GM18499 (cell line): Measurements from ENCODE around the gene SRRM2.

Source experiments
- ATAC-seq: cut with Tn5 transposase; IDR thresholded peaks from one replicate; pipeline ENCODE4 v1.9.1; 2021; ENCODE audit warnings: moderate number of reproducible peaks; ENCODE audit not compliant: insufficient read depth, unreplicated experiment

The SRRM2 gene

DNA sequence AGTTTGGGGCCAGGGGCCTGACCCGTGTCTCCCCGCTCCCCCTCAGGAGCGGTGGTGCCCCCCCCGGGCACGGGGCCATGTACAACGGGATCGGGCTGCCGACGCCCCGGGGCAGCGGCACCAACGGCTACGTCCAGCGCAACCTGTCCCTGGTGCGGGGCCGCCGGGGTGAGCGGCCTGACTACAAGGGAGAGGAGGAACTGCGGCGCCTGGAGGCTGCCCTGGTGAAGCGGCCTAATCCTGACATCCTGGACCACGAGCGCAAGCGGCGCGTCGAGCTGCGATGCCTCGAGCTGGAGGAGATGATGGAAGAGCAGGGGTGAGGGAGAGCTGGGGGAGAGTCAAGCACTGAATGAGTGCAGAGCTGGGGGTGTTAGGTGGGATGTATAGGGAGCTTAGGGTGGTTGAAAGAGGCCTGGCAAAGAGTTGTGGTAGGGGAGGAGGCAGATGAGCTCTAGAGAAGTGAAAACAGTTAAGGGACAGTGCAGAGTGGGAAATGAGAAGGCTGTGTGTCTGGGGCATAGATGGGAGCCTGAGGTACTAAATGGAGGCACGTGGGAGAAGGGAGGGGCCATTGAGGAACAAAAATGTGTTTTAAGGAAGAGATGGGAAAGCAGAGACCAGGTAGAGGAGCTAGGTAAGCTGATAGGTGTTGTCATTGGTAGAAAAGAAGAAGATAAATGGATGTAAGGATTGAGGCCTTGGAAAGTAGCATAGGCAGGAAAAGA lies 4.0 kb downstream of the SRRM2 start:
- ATAC-seq: no peak

DNA sequence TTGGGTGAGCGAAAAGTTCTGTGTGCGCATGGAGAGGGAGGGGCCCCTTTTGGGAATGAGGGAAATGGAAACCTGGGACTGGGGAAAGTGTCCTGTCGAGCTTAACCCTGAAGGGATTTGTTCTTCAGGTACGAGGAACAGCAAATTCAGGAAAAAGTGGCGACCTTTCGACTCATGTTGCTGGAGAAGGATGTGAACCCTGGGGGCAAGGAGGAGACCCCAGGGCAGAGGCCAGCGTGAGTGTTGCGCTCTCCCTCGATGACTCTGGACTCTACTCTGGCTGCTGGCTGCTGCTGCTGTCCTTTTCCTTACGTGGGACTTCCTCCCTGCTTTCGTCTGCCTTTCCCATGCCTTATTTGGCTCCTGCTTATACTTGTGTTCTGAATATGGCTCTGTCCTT lies 4.9 kb downstream of the SRRM2 start:
- ATAC-seq: no peak

DNA sequence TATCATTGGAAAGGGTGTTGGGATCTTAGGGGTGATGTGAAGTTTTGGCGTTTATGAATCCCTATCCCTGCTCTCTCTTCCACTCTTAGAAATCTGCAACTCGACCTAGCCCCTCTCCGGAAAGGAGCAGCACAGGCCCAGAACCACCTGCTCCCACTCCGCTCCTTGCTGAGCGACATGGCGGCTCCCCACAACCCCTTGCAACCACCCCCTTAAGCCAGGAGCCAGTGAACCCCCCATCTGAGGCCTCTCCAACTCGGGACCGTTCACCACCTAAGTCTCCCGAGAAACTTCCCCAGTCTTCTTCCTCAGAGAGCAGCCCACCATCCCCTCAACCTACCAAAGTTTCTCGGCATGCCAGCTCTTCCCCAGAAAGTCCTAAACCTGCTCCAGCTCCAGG lies 9.0 kb downstream of the SRRM2 start:
- no peak for ATAC-seq

DNA sequence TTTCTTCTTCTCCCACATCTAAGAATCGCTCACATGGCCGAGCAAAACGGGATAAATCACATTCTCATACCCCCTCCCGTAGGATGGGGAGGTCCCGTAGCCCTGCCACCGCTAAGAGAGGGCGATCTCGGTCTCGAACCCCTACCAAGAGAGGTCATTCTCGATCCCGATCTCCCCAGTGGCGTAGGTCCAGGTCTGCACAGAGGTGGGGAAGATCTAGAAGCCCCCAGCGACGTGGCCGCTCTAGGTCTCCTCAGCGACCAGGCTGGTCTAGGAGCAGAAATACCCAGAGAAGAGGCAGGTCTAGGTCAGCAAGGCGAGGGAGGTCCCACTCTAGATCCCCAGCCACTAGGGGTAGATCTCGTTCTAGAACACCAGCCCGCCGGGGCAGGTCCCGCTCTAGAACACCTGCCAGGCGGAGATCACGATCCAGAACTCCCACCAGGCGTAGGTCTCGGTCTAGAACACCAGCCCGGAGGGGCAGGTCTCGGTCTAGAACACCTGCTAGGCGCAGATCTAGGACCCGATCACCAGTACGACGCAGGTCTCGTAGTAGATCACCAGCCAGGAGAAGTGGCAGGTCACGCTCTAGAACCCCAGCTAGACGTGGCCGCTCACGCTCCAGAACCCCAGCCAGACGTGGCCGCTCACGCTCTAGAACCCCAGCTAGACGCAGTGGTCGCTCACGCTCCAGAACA lies 9.6 kb downstream of the SRRM2 start:
- no peak for ATAC-seq

DNA sequence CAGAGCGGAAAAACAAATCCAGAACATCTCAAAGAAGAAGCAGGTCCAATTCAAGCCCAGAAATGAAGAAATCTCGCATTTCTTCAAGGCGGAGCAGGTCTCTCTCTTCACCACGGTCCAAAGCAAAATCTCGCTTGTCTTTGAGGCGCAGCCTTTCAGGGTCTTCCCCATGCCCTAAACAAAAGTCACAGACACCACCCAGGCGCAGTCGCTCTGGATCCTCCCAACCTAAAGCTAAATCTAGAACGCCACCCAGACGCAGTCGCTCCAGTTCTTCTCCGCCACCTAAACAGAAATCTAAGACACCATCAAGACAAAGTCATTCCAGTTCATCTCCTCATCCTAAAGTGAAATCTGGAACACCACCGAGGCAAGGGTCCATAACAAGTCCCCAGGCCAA lies 10.3 kb downstream of the SRRM2 start:
- no peak for ATAC-seq

DNA sequence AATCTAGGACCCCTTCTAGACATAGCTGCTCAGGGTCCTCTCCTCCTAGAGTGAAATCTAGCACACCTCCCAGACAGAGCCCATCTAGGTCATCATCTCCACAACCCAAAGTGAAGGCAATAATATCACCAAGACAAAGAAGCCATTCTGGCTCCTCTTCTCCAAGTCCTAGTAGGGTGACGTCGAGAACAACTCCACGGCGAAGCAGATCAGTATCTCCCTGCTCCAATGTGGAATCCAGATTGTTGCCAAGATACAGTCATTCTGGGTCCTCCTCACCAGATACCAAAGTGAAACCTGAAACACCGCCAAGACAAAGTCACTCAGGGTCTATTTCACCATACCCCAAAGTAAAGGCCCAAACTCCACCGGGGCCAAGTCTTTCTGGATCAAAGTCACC lies 10.7 kb downstream of the SRRM2 start:
- ATAC-seq: no peak

DNA sequence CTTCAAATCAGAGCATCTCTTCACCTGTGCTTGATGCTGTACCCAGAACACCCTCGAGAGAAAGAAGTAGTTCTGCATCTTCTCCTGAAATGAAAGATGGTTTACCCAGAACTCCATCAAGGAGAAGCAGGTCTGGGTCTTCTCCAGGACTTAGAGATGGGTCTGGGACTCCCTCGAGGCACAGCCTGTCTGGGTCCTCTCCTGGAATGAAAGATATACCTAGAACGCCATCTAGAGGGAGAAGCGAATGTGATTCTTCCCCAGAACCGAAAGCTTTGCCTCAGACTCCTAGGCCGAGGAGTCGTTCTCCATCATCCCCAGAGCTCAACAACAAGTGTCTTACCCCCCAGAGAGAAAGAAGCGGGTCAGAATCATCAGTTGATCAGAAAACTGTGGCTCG lies 12.3 kb downstream of the SRRM2 start:
- ATAC-seq: no peak

DNA sequence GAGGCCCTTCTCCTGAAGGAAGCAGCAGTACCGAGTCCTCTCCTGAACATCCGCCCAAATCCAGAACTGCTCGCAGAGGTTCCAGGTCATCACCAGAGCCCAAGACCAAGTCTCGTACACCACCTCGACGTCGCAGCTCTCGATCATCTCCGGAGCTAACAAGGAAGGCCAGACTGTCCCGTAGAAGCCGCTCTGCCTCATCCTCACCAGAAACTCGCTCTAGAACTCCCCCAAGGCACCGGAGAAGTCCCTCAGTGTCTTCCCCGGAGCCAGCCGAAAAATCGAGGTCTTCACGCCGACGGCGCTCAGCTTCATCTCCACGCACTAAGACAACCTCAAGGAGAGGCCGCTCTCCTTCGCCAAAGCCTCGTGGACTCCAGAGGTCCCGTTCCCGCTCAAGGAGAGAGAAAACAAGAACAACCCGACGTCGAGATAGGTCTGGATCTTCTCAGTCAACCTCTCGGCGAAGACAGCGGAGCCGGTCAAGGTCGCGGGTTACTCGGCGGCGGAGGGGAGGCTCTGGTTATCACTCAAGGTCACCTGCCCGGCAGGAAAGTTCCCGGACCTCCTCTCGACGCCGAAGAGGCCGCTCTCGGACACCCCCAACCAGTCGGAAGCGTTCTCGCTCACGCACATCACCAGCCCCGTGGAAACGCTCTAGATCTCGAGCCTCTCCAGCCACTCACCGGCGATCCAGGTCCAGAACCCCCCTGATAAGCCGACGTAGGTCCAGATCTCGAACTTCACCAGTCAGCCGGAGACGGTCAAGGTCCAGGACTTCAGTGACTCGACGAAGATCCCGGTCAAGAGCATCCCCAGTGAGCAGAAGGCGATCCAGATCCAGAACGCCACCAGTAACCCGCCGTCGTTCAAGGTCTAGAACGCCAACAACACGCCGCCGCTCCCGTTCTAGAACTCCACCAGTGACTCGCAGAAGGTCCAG lies 13.3 kb downstream of the SRRM2 start:
- no peak for ATAC-seq

DNA sequence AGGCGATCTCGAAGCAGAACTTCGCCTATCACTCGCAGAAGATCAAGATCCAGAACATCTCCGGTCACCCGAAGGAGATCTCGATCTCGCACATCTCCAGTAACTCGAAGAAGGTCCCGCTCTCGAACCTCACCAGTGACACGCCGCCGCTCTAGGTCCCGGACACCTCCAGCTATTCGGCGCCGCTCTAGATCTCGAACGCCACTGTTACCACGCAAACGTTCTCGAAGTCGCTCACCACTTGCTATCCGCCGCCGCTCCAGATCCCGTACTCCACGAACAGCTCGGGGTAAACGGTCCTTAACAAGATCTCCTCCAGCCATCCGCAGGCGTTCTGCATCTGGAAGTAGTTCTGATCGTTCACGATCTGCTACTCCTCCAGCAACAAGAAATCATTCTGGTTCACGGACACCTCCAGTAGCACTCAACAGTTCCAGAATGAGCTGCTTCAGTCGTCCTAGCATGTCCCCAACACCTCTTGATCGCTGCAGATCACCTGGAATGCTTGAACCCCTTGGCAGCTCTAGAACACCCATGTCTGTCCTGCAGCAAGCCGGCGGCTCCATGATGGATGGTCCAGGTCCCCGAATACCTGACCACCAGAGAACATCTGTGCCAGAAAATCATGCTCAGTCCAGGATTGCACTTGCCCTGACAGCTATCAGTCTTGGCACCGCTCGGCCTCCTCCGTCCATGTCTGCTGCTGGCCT lies 14.1 kb downstream of the SRRM2 start:
- no peak for ATAC-seq

DNA sequence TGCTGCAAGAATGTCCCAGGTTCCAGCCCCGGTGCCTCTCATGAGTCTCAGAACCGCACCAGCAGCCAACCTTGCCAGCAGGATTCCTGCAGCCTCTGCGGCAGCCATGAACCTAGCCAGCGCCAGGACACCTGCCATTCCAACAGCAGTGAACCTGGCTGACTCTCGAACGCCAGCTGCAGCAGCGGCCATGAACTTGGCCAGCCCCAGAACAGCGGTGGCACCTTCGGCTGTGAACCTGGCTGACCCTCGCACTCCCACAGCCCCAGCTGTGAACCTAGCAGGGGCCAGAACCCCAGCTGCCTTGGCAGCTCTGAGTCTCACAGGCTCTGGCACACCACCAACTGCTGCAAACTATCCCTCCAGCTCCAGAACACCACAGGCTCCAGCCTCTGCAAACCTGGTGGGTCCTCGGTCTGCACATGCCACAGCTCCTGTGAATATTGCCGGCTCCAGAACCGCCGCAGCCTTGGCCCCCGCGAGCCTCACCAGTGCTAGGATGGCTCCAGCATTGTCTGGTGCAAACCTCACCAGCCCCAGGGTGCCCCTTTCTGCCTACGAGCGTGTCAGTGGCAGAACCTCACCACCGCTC lies 14.8 kb downstream of the SRRM2 start:
- no peak for ATAC-seq

DNA sequence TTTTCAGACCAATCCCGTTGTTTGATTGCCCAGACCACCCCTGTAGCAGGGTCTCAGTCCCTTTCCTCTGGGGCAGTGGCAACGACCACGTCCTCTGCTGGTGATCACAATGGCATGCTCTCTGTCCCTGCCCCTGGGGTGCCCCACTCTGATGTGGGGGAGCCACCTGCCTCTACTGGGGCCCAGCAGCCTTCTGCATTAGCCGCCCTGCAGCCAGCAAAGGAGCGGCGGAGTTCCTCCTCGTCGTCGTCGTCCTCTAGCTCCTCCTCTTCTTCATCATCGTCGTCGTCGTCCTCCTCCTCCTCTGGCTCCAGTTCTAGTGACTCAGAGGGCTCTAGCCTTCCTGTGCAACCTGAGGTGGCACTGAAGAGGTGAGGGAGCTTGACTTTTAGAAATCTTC lies 15.5 kb downstream of the SRRM2 start:
- ATAC-seq: no peak

DNA sequence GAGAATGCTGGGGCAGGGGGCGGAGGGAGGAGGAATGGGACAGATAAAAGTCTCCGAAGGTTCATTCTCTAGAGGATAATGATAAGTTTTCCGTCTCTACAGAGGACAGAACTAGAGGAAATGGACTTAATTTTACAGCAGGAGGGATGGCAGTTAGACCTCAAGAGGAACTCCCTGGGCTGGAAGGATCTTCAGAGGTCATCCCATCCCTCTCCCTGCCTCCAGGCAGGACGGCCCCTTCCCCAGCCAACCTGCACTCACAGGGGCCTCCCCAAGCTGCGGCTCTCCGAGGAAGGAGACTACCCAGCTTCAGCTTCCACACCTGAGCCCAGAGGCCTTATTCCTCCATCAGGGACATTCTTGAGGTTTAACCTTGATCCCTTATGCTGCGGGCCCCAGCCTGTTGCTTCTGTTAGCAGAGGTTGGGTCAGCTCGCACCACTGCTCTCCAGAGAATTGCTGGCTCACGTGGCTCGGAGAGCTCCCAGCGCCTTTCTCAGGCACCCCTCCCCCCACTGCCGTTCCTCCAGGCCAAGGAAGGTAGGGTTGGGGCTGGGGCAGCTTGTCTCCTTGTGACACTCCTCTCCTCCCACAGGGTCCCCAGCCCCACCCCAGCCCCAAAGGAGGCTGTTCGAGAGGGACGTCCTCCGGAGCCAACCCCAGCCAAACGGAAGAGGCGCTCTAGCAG lies 16.1 kb downstream of the SRRM2 start:
- no peak for ATAC-seq

DNA sequence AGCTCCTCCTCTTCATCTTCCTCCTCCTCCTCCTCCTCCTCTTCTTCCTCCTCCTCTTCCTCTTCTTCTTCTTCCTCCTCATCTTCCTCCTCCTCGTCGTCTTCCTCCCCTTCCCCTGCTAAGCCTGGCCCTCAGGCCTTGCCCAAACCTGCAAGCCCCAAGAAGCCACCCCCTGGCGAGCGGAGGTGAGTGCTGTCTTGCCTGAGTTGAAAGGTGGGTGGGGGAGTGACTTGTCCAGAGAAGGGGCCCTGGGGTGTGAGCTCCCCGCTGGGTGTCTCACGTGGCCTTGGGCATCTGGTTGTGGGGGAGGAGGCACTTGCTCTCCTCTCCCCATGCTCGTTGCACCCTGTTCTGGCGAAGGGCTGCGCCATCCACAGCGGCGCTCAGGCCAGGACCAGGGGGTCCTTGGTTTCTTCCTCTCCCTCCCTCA lies 16.7 kb downstream of the SRRM2 start:
- ATAC-seq: no peak

DNA sequence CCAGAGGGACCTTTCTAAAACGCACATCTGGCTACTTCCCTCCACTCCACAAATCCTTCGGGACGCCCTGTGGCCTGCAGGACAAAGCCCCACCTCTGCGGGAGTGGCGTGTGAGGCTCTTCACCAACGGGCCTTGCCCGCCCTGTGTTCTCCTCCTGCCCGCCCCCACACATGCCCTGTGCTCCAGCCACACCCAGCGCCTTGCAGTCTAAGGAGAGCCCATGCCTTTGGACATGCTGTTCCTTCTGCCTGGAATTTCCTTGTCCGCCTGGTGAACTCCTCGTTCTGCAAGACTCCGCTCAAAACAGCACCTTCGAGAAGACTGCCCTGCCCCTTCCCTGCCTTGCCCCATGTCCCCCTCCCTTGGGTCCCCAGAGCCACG lies 17.2 kb downstream of the SRRM2 start:
- ATAC-seq: no peak

DNA sequence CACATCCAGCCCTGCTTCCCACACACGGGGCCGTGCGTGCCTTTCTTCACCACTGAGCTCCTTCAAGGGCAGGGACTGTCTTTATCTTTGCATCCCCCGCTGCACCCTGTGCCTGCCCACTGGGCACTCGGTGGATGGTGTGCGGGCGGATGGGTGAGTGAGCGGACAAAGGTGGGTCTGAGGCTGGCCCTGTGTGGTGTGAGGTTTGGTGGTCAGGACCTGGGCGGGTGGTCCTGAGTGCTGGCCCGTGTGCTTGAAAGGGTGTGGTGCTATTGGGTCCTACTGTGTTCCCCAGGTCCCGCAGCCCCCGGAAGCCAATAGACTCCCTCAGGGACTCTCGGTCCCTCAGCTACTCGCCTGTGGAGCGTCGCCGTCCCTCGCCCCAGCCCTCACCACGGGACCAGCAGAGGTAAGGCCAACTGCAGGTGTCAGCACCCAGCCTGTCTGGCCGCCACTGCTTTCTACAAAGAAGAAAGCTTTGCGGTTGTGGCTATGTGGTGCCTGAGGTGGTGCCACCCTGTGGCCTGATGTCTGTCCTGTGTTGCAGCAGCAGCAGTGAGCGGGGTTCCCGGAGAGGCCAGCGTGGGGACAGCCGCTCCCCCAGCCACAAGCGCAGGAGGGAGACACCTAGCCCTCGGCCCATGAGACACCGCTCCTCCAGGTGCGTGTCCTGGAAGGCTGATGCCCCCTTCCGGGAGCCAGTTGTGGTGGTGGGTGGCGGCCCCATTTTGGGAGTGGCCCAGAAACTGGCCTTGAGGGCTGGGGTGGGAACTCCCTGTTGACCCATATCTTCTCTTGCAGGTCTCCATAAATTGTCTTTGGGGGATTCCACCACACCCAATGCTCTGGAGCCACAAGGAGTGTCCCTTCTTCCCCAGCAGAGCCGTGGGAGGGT lies 17.9 kb downstream of the SRRM2 start:
- no peak for ATAC-seq

DNA sequence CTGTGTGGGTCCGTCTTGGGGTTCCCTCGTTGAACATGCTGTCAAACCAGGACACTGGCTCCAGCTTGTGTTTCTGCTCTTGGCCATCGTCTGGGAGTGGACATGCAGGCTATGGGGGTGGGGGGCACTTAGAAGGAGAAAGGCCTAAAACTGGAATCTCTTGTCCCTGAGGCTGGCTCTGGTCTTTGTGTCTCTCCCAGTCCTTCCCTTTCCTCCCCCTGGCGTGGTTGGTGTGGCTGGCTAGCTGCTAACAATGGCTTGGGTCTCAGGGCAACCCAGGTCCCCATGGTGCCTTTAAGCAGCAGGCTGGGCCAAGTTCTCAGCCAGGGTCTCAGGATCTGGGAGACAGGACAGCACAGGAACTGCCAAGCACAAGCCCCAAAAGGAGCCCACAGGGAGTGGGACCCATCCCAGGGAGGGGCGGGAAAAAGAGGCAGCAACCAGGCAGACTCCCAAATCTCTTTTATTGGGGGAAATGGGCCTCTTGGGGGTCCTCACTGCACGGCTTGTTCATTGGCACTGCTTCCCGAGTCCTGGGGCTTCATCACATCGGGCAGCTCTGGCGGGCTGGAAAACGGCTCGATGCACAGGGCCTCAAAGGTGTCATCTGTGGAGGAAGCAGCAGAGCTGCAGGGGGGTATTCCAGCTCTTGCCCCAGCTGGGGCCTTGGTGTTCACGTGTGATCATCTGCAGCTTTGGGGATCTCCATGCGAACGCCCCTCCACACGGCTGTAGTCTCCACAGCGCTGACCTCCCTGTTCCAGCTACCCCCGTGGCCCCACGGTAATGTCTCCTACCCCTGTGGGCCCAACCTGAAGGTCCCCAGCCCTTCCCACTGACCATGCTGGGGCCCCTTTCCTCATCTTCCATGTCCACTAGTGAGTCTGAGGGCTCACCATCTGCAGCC lies 19.3 kb downstream of the SRRM2 start:
- ATAC-seq: no peak

DNA sequence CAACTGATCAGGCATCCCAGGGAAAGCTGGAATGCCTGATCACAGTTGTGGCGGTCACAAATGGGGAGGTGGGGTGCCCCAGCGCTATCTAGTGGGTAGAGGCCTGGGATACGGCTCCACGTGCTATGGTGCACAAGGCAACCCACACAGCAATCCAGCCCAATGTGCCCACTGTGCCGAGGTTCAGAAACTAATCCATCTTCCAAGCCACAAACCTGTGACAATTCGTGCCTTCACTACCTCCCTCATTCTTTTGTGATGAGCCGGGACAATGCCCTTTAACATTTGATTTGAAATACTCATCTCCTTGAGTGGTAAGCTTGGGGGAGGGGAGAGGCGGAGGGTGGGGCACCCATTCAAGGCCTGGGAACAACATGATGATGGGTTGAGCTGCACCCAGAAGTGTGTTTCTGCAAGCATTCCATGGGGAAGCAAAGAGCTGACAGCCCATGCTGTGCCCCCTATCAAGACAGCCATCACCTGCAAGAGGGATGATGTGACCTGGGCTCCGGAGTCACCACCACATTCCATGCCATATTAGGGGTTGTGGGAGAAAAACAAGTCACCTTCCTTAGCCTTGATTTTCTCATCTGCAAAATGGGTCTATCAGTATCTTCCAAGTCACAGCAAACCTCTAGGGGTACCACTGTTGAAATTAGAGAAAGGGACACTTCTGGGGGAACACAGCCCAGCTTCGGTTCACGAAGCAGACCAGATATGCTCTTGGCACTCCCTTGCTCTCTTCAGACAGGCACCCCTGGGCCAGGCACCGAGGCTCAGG lies 20.9 kb downstream of the SRRM2 start:
- no peak for ATAC-seq
